Activated naive CD8-positive, alpha-beta T cell treated with anti-CD3 and anti-CD28 coated beads, Interleukin-2, amount 50 U/mL, for 24 hours (primary cell): ENCODE results near the gene SLC9C2.
"Not testable (repeated sequence)": the region's sequence is repeated elsewhere in the genome, so short reads cannot be mapped to it uniquely, and the experiment has no call there.

Source experiments
- ATAC-seq: fragments of 150-1000 bp; cut with Tn5 transposase; one replicate; pipeline ENCODE4 v1.10.0; 2021
- DNase-seq: peaks from one replicate; pipeline ENCODE4 v3.0.0; 2021
- H3K27ac Mint-ChIP-seq: one replicate; pipeline ENCODE4 v1.8.0; 2021; ENCODE audit warnings: mild to moderate bottlenecking, mixed read lengths
- H3K27me3 Mint-ChIP-seq: one replicate; pipeline ENCODE4 v1.8.0; 2021; ENCODE audit warnings: mixed read lengths
- H3K36me3 Mint-ChIP-seq: one replicate; pipeline ENCODE4 v1.8.0; 2021; ENCODE audit warnings: low read depth, mixed read lengths
- H3K4me1 Mint-ChIP-seq: one replicate; pipeline ENCODE4 v1.8.0; 2021; ENCODE audit warnings: mixed read lengths
- H3K4me3 Mint-ChIP-seq: one replicate; pipeline ENCODE4 v1.8.0; 2021; ENCODE audit warnings: mild to moderate bottlenecking, moderate library complexity, mixed read lengths
- H3K9me3 Mint-ChIP-seq: one replicate; pipeline ENCODE4 v1.8.0; 2021; ENCODE audit warnings: mixed read lengths

SLC9C2 gene

GRCh38 chr1:173495609-173496267 is 107.1 kb downstream of the SLC9C2 start:
- no peak for DNase-seq
- Mint-ChIP-seq H3K27me3 (no peaks in the 10 kb centered on the region), H3K27ac (no peak overlapping the region), H3K9me3 (peaks cover 9% of the 10 kb centered on the region), H3K4me3 (no peak overlapping the region), H3K4me1 (no peaks in the 10 kb centered on the region), H3K36me3 (peaks cover 6% of the 10 kb centered on the region)
- no peak for ATAC-seq

GRCh38 chr1:173493125-173493524 is 109.7 kb downstream of the SLC9C2 start:
- not testable (repeated sequence) for H3K4me1 Mint-ChIP-seq, H3K27me3 Mint-ChIP-seq, ATAC-seq, DNase-seq, H3K4me3 Mint-ChIP-seq, H3K27ac Mint-ChIP-seq, H3K9me3 Mint-ChIP-seq
- H3K36me3 Mint-ChIP-seq: peaks cover 20% of the 10 kb centered on the region

GRCh38 chr1:173491508-173491907 is 111.4 kb downstream of the SLC9C2 start:
- no peaks in the 10 kb centered on the region for H3K4me1 Mint-ChIP-seq

GRCh38 chr1:173489929-173490328 is 112.9 kb downstream of the SLC9C2 start:
- H3K27me3 Mint-ChIP-seq: no peaks in the 10 kb centered on the region
- H3K4me1 Mint-ChIP-seq: no peaks in the 10 kb centered on the region
- no peak overlapping the region for H3K27ac Mint-ChIP-seq
- no peak for DNase-seq
- H3K9me3 Mint-ChIP-seq: no peaks in the 10 kb centered on the region
- no peak overlapping the region for H3K4me3 Mint-ChIP-seq
- ATAC-seq: no peak
- H3K36me3 Mint-ChIP-seq: peaks cover 46% of the 10 kb centered on the region

More at GRCh38 chr1:173491508-173491907, 111.4 kb downstream of the SLC9C2 start:
- no peak overlapping the region for H3K27ac Mint-ChIP-seq
- no peak for ATAC-seq
- H3K36me3 Mint-ChIP-seq: peaks cover 33% of the 10 kb centered on the region
- H3K4me3 Mint-ChIP-seq: no peak overlapping the region
- no peaks in the 10 kb centered on the region for H3K9me3 Mint-ChIP-seq
- H3K27me3 Mint-ChIP-seq: no peaks in the 10 kb centered on the region
- no peak for DNase-seq

- no peaks in the 10 kb centered on the region for H3K27me3 Mint-ChIP-seq
- no peaks in the 10 kb centered on the region for H3K9me3 Mint-ChIP-seq
- ATAC-seq: no peak
- H3K4me1 Mint-ChIP-seq: no peaks in the 10 kb centered on the region
- DNase-seq: no peak
- peaks cover 54% of the 10 kb centered on the region for H3K36me3 Mint-ChIP-seq
- no peak overlapping the region for H3K27ac Mint-ChIP-seq
- no peak overlapping the region for H3K4me3 Mint-ChIP-seq
These were observed 113.7 kb downstream of the SLC9C2 start for GRCh38 chr1:173489149-173489600.

- H3K36me3 Mint-ChIP-seq: peaks cover 54% of the 10 kb centered on the region
- no peaks in the 10 kb centered on the region for H3K9me3 Mint-ChIP-seq
These were observed 114.9 kb downstream of the SLC9C2 start for GRCh38 chr1:173488001-173488400.

GRCh38 chr1:173485401-173485800 is 117.5 kb downstream of the SLC9C2 start:
- Mint-ChIP-seq H3K27me3 (no peaks in the 10 kb centered on the region), H3K27ac (peak overlapping the region; percentile 19), H3K9me3 (no peaks in the 10 kb centered on the region), H3K36me3 (peaks cover 73% of the 10 kb centered on the region), H3K4me1 (peaks cover 1% of the 10 kb centered on the region), H3K4me3 (no peak overlapping the region)
- DNase-seq: no peak
- no peak for ATAC-seq

More at GRCh38 chr1:173488001-173488400, 114.9 kb downstream of the SLC9C2 start:
- Mint-ChIP-seq H3K27me3 (no peaks in the 10 kb centered on the region), H3K27ac (no peak overlapping the region), H3K4me3 (no peak overlapping the region), H3K4me1 (no peaks in the 10 kb centered on the region)
- DNase-seq: no peak
- no peak for ATAC-seq

- Mint-ChIP-seq H3K4me3 (no peak overlapping the region), H3K36me3 (peaks cover 81% of the 10 kb centered on the region), H3K4me1 (peaks cover 12% of the 10 kb centered on the region), H3K27ac (no peak overlapping the region), H3K27me3 (no peaks in the 10 kb centered on the region), H3K9me3 (no peaks in the 10 kb centered on the region)
- DNase-seq (no peak), ATAC-seq (no peak)
These were observed 118.6 kb downstream of the SLC9C2 start for GRCh38 chr1:173484276-173484675.

- Mint-ChIP-seq H3K9me3 (no peaks in the 10 kb centered on the region), H3K27me3 (no peaks in the 10 kb centered on the region), H3K36me3 (peaks cover 70% of the 10 kb centered on the region), H3K4me1 (peaks cover 25% of the 10 kb centered on the region), H3K4me3 (no peak overlapping the region), H3K27ac (no peak overlapping the region)
- DNase-seq (no peak), ATAC-seq (no peak)
These were observed 120.2 kb downstream of the SLC9C2 start for GRCh38 chr1:173482683-173483082.

- ATAC-seq: no peak
- no peak overlapping the region for H3K27ac Mint-ChIP-seq
- H3K9me3 Mint-ChIP-seq: no peaks in the 10 kb centered on the region
- H3K4me3 Mint-ChIP-seq: no peak overlapping the region
- no peaks in the 10 kb centered on the region for H3K27me3 Mint-ChIP-seq
- H3K36me3 Mint-ChIP-seq: peaks cover 58% of the 10 kb centered on the region
- H3K4me1 Mint-ChIP-seq: peaks cover 25% of the 10 kb centered on the region
- no peak for DNase-seq
These were observed 121.6 kb downstream of the SLC9C2 start for GRCh38 chr1:173481195-173481772.

GRCh38 chr1:173479649-173480048 is 123.2 kb downstream of the SLC9C2 start:
- Mint-ChIP-seq H3K4me3 (peak overlapping the region; percentile 31), H3K27ac (peak overlapping the region; percentile 16)
- DNase-seq: no peak

GRCh38 chr1:173478094-173478674 is 124.7 kb downstream of the SLC9C2 start:
- H3K27me3 Mint-ChIP-seq: no peaks in the 10 kb centered on the region
- H3K4me1 Mint-ChIP-seq: peaks cover 51% of the 10 kb centered on the region
- H3K36me3 Mint-ChIP-seq: peaks cover 36% of the 10 kb centered on the region
- peak overlapping the region; percentile 67 for H3K27ac Mint-ChIP-seq
- DNase-seq: no peak
- ATAC-seq: no peak
- H3K9me3 Mint-ChIP-seq: no peaks in the 10 kb centered on the region
- peak overlapping the region; percentile 89 for H3K4me3 Mint-ChIP-seq

More at GRCh38 chr1:173479649-173480048, 123.2 kb downstream of the SLC9C2 start:
- no peaks in the 10 kb centered on the region for H3K27me3 Mint-ChIP-seq
- H3K9me3 Mint-ChIP-seq: no peaks in the 10 kb centered on the region
- peaks cover 45% of the 10 kb centered on the region for H3K36me3 Mint-ChIP-seq
- ATAC-seq: no peak
- H3K4me1 Mint-ChIP-seq: peaks cover 41% of the 10 kb centered on the region

- H3K4me1 Mint-ChIP-seq: peaks cover 51% of the 10 kb centered on the region
- H3K4me3 Mint-ChIP-seq: peak within 1 kb of the TSS; percentile 89
- no peaks in the 10 kb centered on the region for H3K27me3 Mint-ChIP-seq
- no peak for DNase-seq
- peak; percentile 69 for ATAC-seq
- H3K9me3 Mint-ChIP-seq: no peaks in the 10 kb centered on the region
- peak within 1 kb of the TSS; percentile 89 for H3K27ac Mint-ChIP-seq
- H3K36me3 Mint-ChIP-seq: peaks cover 32% of the 10 kb centered on the region
These were observed 125.4 kb downstream of the SLC9C2 start, which contains the start of gene PRDX6 for GRCh38 chr1:173477286-173478093. Gene PRDX6, plus strand, starts transcription at chr1:173477335. Its CDS starts 63 bp downstream, at chr1:173477398.

GRCh38 chr1:173476665-173477285 is 126.1 kb downstream of the SLC9C2 start:
- Mint-ChIP-seq H3K4me3 (peak overlapping the region; percentile 89), H3K9me3 (peaks cover 5% of the 10 kb centered on the region), H3K36me3 (peaks cover 31% of the 10 kb centered on the region), H3K27me3 (no peaks in the 10 kb centered on the region), H3K4me1 (peaks cover 50% of the 10 kb centered on the region), H3K27ac (peak overlapping the region; percentile 89)
- peak; percentile 91 for ATAC-seq
- peak; percentile 86 for DNase-seq
